A172 (cell line): ENCODE measurements around the gene SV2A. TPM values are rescaled to one million over a fixed set of nuclear protein-coding genes. Genes with fewer than 3 reads are reported as not detected.

Experiments used
- total RNA-seq: library from RNA; depleted of rRNA; stranded (reverse); fragments of >200 nt; shearing (Covaris generic); gene quantifications from 2 replicates; pipeline ENCODE4 v1.2.3, GENCODE V29; 2014; rRNA removed

SV2A gene
- total RNA-seq, 1 experiment from 2014 or later = 32.2 TPM

Other genes with a start within 250 kb of the SV2A start
- not detected in 2 replicates for gene FCGR1A, start 135.2 kb downstream of the SV2A start, total RNA-seq
- 23.5 and 27.8 TPM in 2 replicates for gene BOLA1, start 18.3 kb downstream of the SV2A start, total RNA-seq
- 26.9 and 37.0 TPM in 2 replicates for gene SF3B4, start 10.0 kb upstream of the SV2A start, total RNA-seq
- 7.2 and 9.0 TPM in 2 replicates for gene MTMR11, start 19.0 kb upstream of the SV2A start, total RNA-seq
- 15.6 and 19.7 TPM in 2 replicates for gene OTUD7B, start 92.9 kb upstream of the SV2A start, total RNA-seq
- 57.5 and 72.8 TPM in 2 replicates for gene VPS45, start 149.9 kb upstream of the SV2A start, total RNA-seq
- 69.1 and 82.9 TPM in 2 replicates for gene PLEKHO1, start 232.1 kb upstream of the SV2A start, total RNA-seq